ENCODE data around the gene SCFD2.

Gene SCFD2

DNA sequence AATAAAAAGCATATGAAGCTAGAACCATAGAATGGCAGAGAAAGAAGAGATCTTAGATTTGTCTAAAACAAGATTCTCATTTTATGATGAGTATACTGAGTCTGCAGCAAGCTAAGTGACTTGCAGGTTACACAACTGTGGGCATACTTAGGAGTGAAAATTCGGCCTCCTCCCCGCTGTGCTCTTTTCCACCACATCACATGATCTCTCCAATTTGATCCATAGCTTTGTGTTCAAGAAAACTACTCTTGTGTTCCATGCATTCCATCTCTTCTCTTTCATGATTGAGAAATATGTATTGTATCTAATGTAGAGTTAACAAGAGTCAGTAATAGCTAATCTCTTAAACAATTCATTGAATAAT, 234.3 kb downstream of the SCFD2 start:
- Histone ChIP-seq H3K9ac (ENCODE audit: low read depth, low read length) (no peak overlapping the region), H2AFZ (ENCODE audit: low read depth, low read length) (no peak overlapping the region), H3K79me2 (ENCODE audit: insufficient read depth, low read length) (no peaks in the 10 kb centered on the region), H3K4me2 (ENCODE audit: insufficient read depth, low read length) (no peak overlapping the region), H3K4me3 (ENCODE audit: low read depth in 1 of 2, low read length in 2 of 2) (no peak overlapping the region), H3K27ac (ENCODE audit: low read length) (no peak overlapping the region), H3K36me3 (ENCODE audit: insufficient read depth, low read length) (no peaks in the 10 kb centered on the region; the same call in 1 of the 2 replicates), H3K9me3 (ENCODE audit: insufficient read depth, low read length, severe bottlenecking) (no peaks in the 10 kb centered on the region), H3K4me1 (ENCODE audit: insufficient read depth, low read length) (no peaks in the 10 kb centered on the region), H3K27me3 (ENCODE audit: insufficient read depth, low read length, poor library complexity) (no peaks in the 10 kb centered on the region), H4K20me1 (ENCODE audit: insufficient read depth, low read length) (no peaks in the 10 kb centered on the region)
- TF ChIP-seq, protein P1, sequence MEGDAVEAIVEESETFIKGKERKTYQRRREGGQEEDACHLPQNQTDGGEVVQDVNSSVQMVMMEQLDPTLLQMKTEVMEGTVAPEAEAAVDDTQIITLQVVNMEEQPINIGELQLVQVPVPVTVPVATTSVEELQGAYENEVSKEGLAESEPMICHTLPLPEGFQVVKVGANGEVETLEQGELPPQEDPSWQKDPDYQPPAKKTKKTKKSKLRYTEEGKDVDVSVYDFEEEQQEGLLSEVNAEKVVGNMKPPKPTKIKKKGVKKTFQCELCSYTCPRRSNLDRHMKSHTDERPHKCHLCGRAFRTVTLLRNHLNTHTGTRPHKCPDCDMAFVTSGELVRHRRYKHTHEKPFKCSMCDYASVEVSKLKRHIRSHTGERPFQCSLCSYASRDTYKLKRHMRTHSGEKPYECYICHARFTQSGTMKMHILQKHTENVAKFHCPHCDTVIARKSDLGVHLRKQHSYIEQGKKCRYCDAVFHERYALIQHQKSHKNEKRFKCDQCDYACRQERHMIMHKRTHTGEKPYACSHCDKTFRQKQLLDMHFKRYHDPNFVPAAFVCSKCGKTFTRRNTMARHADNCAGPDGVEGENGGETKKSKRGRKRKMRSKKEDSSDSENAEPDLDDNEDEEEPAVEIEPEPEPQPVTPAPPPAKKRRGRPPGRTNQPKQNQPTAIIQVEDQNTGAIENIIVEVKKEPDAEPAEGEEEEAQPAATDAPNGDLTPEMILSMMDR (IDR thresholded peaks at IDR 0.05; ENCODE audit: borderline replicate concordance, extremely low read depth, low read length, poor library complexity, severe bottlenecking) = no peak
- TF ChIP-seq EZH2 (IDR thresholded peaks at IDR 0.05; ENCODE audit: borderline replicate concordance, low read depth, low read length, severe bottlenecking) = no peak
- DNase-seq (no peak), ATAC-seq (ENCODE audit: insufficient read depth, low read depth) (no peak)

DNA sequence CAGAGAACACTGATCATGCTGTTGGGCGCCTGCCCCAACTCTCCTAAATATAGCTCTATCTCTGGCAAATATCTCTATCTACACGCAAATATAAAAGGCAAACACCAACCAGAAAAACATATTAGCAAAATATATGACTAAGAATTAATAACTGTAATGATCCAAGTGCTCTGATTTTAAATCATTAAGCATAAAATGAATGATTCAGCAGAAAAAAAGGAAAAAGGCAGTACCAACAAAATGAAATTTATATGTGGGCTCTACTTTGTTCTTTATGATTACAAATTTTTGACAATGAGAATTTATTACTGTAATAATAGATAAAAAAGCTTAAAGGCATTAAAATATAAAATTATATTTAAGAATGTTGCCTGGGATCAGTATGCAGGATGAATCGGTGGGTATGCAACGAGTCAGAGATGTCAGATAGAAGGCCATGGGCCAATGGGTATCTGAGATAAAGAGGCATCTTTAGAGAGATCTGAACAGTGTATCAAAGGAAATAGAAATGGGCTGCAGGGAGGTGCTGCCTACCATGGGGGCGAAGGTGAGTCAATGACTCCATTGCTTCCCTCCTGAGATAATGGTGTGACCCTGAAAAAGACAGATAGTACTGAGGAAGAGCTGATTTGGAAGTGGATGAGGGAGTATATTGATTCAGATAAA, 234.8 kb downstream of the SCFD2 start:
- no peak overlapping the region for H3K27ac ChIP-seq (ENCODE audit: low read length)

DNA sequence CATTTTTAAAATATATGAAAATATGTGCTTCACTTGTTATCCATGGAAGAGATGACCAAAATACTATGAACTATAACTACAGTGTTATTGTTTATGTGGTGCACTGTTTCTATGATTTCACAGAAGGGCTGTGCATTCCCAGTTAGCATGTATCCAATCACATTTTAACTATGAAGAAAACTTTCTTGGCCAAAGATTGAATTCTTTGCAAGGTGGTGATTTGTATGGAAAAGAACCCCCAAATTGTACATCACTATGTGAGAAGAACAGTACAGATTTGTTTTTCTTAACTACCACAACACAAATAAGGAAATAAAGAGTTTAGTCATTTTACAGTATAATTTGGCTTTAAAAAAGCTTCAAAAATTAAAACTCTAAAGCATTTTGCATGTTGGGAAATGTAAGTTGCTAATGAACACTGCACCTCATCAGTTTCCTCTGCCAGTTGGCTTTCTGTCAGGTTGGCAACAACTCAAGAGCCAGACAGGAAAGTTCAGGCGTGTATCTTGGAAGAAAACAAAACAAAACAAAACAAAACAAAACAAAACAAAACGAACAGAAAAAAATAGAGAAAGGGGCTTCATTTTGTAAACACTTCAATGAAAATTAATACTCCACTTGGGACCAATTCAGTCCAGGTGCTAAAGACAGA, 237.0 kb downstream of the SCFD2 start:
- DNase-seq = no peak
- Histone ChIP-seq H3K27me3 (ENCODE audit: insufficient read depth, low read length, poor library complexity) (no peaks in the 10 kb centered on the region), H4K20me1 (ENCODE audit: insufficient read depth, low read length) (no peaks in the 10 kb centered on the region), H2AFZ (ENCODE audit: low read depth, low read length) (no peak overlapping the region), H3K4me2 (ENCODE audit: insufficient read depth, low read length) (no peak overlapping the region), H3K79me2 (ENCODE audit: insufficient read depth, low read length) (no peaks in the 10 kb centered on the region), H3K4me1 (ENCODE audit: insufficient read depth, low read length) (no peaks in the 10 kb centered on the region), H3K27ac (ENCODE audit: low read length) (no peak overlapping the region), H3K4me3 (ENCODE audit: low read depth in 1 of 2, low read length in 2 of 2) (no peak overlapping the region), H3K36me3 (ENCODE audit: insufficient read depth, low read length) (no peaks in the 10 kb centered on the region; the same call in 1 of the 2 replicates), H3K9me3 (ENCODE audit: insufficient read depth, low read length, severe bottlenecking) (no peaks in the 10 kb centered on the region), H3K9ac (ENCODE audit: low read depth, low read length) (no peak overlapping the region)
- TF ChIP-seq, protein P1 (IDR thresholded peaks at IDR 0.05; ENCODE audit: borderline replicate concordance, extremely low read depth, low read length, poor library complexity, severe bottlenecking) = no peak
- TF ChIP-seq EZH2 (IDR thresholded peaks at IDR 0.05; ENCODE audit: borderline replicate concordance, low read depth, low read length, severe bottlenecking) = no peak
- ATAC-seq (ENCODE audit: insufficient read depth, low read depth) = no peak

More for the DNA sequence above, 234.8 kb downstream of the SCFD2 start:
- H3K9ac ChIP-seq (ENCODE audit: low read depth, low read length) = no peak overlapping the region
- H3K79me2 ChIP-seq (ENCODE audit: insufficient read depth, low read length) = no peaks in the 10 kb centered on the region
- no peak overlapping the region for H3K4me3 ChIP-seq (ENCODE audit: low read depth in 1 of 2, low read length in 2 of 2)
- TF ChIP-seq, protein P1 (IDR thresholded peaks at IDR 0.05; ENCODE audit: borderline replicate concordance, extremely low read depth, low read length, poor library complexity, severe bottlenecking) = no peak
- no peak for TF ChIP-seq EZH2 (IDR thresholded peaks at IDR 0.05; ENCODE audit: borderline replicate concordance, low read depth, low read length, severe bottlenecking)
- H3K27me3 ChIP-seq (ENCODE audit: insufficient read depth, low read length, poor library complexity) = no peaks in the 10 kb centered on the region
- H4K20me1 ChIP-seq (ENCODE audit: insufficient read depth, low read length) = no peaks in the 10 kb centered on the region
- DNase-seq = no peak
- H3K4me1 ChIP-seq (ENCODE audit: insufficient read depth, low read length) = no peaks in the 10 kb centered on the region
- no peak overlapping the region for H2AFZ ChIP-seq (ENCODE audit: low read depth, low read length)
- no peaks in the 10 kb centered on the region for H3K9me3 ChIP-seq (ENCODE audit: insufficient read depth, low read length, severe bottlenecking)
- no peak for ATAC-seq (ENCODE audit: insufficient read depth, low read depth)
- no peaks in the 10 kb centered on the region; the same call in 1 of the 2 replicates for H3K36me3 ChIP-seq (ENCODE audit: insufficient read depth, low read length)
- no peak overlapping the region for H3K4me2 ChIP-seq (ENCODE audit: insufficient read depth, low read length)

Data from DND-41 (cell line).